HCT116 (cell line): Measurements from ENCODE around the gene PKIB.

Experiments used
- CTCF ChIP-seq, 3 experiments: fragments of 200-600 bp in 1 of 3; sonication (generic) in 1 of 3; IDR thresholded peaks in 2 of 3; conservative IDR thresholded peaks in 1 of 3; 2 replicates each; pipeline ENCODE4 v1.5.1; 2012 to 2017; ENCODE audit warnings: low read depth in 2 of 3, low read length in 2 of 3, antibody characterized with exemption in 1 of 3, borderline replicate concordance in 1 of 3, control low read depth in 1 of 3, mild to moderate bottlenecking in 1 of 3, mixed read lengths in 1 of 3, mixed run types in 1 of 3, moderate library complexity in 1 of 3; ENCODE audit not compliant: insufficient read depth in 1 of 3
- EZH2 ChIP-seq: fragments of 200-600 bp; sonication (generic); IDR thresholded peaks from 2 replicates; pipeline ENCODE4 v1.6.1; 2017; ENCODE audit warnings: antibody characterized with exemption, mixed run types
- MAX ChIP-seq: IDR thresholded peaks from 2 replicates; pipeline ENCODE4 v1.6.1; 2012
- POLR2A ChIP-seq: IDR thresholded peaks from 2 replicates; pipeline ENCODE4 v1.7.0; 2011; ENCODE audit warnings: borderline replicate concordance; ENCODE audit not compliant: insufficient read depth, insufficient read length; ENCODE audit errors: extremely low read depth

GRCh38 chr6:122620902-122621301 lies 10.7 kb downstream of the PKIB start:
- no peak for TF ChIP-seq CTCF (IDR thresholded peaks at IDR 0.05 in 2 of 3, conservative IDR thresholded peaks at IDR 0.05 in 1 of 3; ENCODE audit: borderline replicate concordance in 1 of 3, insufficient read depth in 1 of 3, low read depth in 2 of 3, low read length in 2 of 3)
- no peak for TF ChIP-seq MAX
- no peak for TF ChIP-seq EZH2
- no peak for TF ChIP-seq POLR2A
